IPS-NIHi11 (cell line): ENCODE results near the gene KATNB1.
"Not testable (repeated sequence)": the region's sequence is repeated elsewhere in the genome, so short reads cannot be mapped to it uniquely, and the experiment has no call there.

ENCODE experiments used
- DNase-seq: peaks from one replicate; pipeline ENCODE4 v3.0.0; 2012; ENCODE audit warnings: mixed read lengths, low spot score

The KATNB1 gene

DNA sequence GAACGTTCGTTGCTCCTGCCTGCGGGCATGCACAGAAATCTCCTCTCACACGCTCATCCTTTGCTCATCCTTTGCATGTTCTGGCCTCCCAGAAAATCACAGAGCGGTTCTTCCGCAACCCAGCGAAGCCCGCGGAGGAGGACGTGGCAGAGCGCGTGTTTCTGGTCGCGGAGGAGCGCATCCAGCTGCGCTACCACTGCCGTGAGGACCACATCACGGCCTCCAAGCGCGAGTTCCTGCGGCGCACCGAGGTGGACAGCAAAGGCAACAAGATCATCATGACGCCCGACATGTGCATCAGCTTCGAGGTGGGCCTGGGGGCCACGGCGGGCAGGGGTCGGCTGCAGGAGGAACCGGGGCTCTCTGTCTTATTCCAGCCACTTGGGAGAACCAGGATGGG is 9.6 kb upstream of the KATNB1 start:
- no peak for DNase-seq

DNA sequence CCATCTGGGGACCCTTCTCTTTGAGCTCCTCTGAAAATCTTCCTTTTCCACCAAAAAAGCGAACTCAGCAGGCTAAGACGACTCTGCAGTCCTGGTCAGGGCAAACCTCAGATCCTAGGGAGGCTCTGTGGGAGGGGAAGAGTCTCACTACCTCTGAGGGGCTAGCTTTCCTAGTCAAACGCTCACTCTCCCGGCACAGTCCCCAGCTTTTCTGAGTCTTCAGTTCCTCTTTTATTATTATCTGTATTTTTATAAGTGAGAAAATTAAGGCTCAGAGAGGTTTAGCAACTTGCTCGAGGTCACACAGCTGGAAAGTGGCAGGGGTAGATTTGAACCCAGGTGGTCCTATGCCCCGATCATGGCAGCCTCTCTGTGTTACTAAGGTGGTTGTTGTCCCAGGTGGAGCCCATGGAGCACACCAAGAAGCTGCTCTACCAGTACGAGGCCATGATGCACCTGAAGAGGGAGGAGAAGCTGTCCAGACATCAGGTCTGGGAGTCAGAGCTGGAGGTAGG is 9.1 kb upstream of the KATNB1 start:
- no peak for DNase-seq

DNA sequence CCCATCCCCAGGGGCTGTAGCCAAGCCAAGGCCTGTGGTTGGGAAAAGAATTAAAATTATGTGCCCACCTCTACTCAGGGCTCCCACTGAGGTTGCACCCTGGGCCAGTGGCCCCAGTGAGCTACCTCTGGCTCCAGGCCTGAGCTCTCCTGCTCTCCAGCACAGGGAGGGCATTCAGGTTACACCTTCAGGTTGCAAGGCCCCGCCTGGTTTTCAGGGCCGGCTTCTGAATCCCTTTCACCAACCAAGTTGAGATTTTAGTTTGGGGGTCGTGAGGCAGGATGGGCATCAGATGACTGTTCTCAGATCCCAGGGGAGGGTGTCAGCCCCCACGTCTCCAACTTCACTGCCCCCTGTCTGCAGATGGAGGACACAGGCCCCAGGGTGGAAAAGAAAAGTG is 8.0 kb upstream of the KATNB1 start:
- DNase-seq, result no peak

DNA sequence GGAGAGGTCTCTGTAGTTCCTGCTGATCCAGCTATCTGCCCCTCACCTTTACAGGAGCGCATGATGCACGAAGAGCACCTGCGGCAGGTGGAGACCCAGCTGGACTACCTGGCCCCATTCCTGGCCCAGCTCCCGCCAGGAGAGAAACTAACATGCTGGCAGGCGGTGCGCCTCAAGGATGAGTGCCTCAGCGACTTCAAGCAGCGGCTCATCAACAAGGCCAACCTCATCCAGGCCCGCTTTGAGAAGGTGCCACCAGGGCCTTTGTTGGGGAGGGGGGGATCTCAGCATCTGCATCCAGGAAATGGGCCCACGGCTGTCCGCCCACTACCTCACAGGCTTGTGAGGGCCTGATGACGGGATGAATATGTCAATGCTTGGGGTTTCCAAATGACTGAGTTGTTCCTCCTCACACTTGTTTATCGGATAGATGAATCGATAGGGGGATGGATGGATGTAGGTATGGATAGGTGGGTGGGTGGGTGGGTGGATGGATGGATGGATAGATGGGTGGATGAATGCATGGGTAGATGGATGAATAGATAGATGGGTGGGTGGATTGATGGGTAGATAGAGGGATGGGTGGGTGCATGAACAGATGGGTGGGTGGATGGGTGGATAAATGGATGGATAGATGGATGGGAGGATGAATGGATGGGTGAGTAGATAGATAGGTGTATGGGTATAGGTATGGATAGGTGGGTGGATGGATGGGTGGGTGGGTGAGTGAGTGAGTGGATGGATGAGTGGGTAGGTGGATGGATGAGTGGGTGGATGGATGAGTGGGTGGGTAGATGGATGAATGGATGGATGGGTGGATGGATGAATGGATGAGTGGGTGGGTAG is 7.0 kb upstream of the KATNB1 start:
- DNase-seq, result no peak

DNA sequence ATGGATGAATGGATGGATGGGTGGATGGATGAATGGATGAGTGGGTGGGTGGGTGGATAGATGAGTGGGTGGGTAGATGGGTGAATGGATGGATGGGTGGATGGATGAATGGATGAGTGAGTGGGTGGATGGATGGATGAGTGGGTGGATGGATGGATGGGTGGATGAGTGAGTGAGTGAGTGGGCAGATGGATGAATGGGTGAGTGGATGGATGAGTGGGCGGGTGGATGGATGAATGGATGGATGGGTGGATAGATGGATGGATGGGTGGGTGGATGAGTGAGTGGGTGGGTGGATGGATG is 6.4 kb upstream of the KATNB1 start:
- DNase-seq, result no peak

DNA sequence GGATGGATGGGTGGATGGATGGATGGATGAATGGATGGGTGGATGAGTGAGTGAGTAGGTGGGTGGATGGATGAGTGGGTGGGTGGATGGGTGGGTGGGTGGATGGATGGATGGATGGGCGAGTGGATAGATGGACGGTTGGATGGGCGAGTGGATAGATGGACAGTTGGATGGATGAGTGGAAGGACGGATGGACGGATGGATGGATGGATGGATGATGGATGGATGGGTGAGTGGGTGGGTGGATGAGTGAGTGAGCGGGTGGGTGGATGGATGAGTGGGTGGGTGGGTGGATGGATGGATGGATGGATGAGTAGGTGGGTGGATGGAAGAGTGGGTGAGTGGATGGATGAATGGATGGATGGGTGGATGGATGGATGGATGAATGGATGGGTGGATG is 5.7 kb upstream of the KATNB1 start:
- not testable (repeated sequence) for DNase-seq

DNA sequence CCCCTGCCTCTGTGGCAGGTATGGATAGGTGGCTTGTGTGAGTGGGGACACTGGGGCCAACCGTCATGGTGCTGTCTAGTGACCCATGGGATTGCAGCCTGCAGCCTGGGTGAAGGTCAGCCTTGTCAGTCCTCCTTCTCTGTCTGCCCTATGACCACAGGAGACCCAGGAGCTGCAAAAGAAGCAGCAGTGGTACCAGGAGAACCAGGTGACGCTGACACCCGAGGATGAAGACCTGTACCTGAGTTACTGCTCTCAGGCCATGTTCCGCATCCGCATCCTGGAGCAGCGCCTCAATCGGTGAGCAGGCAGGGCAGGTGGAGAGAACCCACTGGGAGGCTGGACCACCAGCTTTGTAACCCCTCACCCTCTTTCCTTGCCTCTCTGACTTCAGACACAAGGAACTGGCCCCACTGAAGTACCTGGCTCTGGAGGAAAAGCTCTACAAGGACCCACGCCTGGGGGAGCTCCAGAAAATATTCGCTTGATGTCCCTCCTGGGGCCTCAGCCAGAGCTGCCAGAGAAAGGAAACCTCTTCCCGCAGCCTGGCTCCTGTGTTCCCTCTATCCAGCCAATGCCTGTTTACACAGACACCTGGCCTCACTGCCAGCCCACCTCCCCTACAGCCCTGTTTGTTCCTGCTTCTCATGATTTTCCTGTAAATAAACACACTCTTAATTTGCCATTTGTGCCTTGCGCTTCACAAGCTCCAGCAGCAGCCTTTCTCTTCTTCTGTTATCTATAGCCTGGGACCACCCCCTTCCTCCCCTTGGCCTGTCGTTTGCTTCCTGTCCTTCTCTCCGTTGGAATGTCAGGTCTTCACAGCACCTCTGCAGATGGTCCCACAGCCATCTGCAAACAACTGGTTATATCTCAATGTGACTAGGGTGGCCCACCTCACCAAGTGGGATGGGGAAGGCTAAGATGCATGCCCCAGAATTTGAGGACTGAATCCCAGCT is 4.5 kb upstream of the KATNB1 start:
- DNase-seq, result no peak

DNA sequence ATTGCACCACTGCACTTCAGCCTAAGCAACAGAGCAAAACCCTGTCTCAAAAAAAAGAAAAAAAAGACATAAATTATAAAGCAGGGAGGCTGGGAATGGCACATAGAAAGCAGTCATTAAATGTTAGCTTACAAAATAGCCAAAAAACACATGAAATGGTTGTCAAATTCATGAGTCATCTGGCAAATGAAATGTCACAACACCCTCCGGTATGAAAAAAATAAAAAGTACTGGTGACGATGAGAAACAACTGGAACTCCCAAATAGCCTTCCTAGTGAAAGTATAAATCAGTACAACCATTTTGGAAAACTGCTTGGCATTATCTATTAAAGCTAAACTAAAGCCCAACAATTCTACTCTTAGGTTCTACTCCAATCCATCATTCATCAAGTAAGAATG is 3.5 kb upstream of the KATNB1 start:
- DNase-seq, result no peak

DNA sequence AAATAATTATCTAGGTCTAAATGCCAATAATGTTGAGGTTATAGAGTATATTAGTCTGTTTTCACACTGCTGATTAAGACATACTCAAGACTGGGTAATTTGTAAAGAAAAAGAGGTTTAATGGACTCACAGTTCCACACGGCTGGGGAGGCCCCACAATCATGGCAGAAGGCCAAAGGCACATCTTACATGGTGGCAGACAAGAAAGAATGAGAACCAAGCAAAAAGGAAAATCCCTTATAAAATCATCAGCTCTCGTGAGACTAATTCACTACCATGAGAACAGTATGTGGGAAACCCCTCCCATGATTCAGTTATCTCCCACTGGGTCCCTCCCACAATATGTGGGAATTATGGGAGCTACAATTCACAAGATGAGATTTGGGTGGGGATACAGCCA is 2.9 kb upstream of the KATNB1 start:
- DNase-seq, result no peak

DNA sequence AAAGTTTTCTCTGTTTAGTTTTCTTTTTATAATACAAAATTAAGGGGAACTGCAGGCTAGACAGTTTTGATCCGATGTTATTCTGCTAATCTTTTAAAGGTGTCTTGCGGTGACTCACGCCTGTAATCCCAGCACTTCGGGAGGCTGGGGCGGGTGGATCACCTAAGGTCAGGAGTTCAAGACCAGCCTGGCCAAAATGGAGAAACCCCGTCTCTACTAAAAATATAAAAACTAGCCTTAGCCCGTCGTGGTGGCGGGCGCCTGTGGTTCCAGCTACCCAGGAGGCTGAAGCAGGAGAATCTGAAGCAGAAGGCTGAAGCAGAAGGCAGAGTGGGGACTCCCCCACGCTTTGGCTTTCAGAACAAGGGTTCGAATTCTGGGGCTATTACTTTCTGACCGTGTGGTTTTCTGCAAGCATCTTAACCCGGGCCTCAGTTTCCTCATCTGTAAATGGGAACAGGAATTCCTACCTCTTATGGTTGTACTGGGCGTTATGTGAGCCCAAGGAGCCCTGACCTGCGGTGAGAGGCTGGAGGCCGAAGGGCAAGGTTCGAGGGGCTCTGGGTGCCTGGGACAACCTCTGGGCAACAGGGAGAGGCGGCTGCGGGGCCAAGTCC is 1.2 kb upstream of the KATNB1 start:
- no peak for DNase-seq

DNA sequence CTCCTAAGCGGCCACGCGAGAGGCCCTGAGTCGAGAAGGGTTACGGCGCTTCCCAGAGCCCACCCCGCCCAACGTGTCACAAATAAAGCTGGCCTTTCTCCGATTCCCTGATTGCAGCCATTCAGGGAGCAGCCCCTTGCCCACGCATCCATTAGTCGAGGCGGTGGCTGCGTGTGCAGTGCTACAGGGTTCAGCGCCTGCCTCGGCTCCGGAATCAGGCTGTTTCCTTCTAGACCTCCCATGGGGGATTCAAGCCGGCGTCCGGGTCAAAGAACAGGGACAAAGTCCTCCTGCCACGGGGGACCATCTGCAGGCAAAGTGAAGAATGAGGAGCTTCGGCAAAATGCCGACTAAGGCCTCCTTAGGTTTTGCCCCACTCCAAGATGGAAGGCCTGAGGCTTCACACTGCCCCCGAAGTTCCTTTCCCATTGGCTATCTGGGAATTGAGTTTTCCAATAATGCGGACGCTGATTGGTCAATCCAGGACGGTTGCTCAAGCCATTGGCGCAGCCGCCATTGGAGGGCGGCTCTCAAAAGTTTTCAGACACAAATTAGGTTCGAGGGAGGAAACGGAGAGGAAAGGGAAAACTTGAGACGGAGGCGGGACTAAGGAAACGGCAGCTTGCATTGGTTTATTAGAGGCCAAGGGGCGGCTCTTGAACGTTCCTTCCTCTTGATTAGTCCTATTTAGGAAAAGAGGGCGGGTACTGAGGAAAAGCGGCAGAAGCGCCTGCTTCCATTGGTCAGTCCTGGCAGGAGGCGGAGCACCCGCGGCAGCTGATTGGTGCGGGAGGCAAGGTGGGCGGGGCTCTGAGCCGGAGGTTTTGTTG is 430 bp upstream of the KATNB1 start:
- peak; percentile 95 for DNase-seq

DNA sequence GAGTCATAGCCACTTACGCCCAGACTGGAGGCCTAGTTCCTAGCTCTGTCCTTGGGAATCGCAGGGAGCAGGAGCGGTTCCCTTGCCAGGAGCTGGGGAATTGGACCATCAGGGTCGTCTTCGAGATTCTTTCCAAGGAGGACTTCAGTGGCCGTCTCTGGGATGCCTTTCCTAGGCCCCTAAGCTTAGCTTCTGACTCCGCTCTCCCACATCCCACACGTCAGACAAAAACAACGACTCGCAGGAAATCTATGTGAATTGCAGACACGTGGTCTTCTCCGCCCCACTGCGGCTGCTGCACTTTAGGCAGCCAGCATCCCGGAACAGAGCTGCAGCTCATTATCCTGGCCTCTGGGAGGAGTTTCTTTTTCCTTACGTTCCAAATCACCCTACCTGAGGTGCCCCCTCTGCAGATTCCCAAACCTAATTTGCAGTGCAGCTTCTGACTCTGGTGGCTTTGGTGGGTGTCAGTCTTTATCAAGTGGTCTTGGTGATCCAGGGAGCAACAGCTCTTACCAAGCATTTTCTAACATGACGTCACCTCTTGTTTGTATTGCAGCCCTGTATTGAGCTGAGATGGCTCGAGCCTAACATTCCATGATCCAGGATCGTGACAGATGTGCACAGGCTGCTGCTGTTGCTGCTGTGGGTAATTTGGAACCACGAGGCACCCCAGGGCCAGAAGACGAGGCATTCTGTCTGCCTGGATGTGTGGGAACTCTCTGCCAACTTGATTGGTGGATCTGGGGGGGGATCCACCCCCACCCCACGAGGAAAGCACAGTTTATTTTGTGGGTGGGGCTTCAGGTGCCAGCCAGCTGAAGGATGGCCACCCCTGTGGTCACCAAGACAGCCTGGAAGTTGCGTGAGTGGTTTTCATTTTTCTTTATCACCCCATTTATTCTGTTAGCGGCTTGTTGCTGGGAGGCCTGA is 1.1 kb downstream of the KATNB1 start:
- DNase-seq, result peak; percentile 60

DNA sequence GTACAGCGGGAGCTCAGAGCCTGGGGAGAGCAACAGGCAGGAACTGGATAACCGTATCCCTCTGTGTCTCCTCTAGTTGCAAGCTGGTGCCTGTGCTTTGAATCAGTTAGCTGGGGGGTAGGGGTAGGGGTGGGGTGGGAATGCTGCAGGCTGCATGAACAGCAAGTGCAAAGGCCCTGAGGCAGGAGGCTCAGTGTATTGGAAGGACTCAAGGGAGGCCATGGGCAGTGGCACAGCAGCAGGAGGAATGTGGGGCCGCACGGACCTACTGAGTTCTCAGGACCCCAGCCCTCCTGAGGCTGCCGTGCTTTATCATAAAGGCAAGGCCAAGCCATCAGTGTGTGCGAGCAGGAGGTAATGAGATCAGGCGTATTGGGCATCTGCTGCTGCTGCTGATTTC is 3.3 kb downstream of the KATNB1 start:
- no peak for DNase-seq

DNA sequence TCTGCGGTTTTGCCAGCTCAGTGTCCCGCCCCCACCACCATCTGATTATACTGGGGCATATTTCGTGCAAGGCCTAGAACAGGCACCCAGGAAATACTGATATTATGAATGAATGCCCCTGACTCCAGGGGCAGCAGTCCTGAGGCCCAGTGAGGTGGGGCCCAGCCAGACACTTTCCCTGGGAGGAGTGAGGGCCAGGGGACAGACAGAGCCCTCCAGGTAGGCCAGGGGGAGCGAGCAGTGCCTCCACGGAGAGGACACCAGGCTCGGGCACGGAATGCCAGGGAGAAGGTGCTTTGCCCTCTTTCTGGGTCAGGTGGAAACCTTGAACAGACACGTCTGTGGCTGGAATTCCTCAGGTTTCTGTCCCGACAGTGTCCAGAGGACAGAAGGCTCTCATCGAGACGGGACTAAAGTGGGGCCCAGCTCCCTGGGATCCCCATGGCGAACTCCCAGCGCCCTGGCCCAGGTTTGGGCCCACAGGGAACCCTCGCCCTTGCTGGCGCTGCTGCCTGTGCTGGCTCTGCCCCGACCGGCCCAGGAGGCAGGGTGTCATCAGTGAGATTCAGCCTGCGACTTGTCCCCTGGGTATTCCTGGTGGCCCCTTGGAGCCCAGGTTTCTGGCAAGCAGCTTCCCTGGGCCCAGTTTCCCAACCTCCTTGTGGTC is 4.3 kb downstream of the KATNB1 start:
- no peak for DNase-seq

DNA sequence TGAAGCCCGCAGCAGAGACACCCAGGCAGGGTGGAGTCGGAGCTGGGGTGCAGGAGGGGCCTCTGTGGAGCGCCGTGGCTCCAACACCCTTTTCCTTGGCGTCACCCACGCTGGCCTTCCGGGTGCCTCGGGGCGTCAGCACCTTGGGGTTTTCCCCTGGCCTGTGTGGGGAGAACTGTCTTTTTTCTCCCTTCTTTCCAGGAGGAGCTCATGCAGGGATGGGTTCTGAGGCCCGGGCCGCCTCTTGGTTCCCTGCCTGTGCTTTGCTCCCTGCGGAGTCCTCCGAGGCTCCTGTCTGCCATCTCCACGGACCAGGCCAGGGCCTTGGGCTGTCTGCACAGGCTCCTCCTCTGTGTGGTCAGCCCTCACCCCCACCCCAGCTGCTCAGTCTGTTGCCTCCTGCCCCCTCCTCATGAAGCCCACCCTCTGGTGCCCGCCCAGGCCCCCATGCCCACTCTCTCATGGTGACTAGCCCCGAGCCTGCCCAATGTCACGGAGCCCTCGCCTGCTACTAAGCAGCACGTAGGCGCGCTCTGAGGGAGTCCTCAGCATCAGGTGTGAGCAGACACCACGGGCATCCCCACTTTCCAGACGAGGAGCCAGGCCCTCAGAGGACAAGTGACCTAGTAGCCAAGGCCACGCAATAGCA is 5.0 kb downstream of the KATNB1 start:
- no peak for DNase-seq

DNA sequence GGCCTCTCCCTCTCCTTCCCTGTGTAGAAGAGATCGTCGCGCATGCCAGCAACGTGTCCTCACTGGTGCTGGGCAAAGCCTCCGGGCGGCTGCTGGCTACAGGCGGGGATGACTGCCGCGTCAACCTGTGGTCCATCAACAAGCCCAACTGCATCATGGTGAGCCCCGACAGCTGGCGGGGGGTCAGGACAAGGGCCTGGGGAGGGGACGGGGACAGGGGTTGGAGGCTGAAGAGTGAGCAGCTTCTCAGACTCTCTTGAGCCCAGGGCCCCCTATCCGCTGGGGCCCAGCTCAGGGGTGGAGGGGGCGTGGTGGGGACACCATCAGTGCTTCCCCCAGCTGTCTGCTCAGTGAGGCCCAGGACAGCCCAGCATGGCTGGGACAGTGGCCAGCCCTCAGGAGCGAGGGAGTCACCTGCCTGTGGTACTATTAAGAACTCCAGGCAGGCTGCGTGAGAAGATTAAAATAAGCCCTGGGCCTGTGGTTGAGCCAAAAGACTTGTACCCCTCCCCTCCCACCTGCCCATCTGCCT is 6.2 kb downstream of the KATNB1 start:
- no peak for DNase-seq

DNA sequence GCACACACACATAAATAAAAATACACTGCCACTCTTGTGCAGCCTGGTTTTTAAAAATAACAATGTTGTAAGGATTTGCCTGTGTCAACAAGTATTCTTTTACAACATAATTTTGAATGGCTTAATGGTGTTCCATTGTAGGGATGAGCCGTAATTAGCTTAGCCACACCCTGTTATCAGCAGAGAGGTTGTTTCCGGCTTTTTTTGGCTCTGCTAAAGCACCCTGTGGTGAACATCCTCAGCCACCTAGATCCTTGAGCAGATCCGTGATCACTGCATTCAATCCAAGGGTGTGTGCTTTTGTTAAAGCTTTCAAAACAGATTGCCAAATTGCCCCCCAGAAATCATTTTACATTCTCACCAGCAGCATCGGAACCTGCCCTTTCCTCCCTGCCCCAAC is 7.0 kb downstream of the KATNB1 start:
- no peak for DNase-seq

DNA sequence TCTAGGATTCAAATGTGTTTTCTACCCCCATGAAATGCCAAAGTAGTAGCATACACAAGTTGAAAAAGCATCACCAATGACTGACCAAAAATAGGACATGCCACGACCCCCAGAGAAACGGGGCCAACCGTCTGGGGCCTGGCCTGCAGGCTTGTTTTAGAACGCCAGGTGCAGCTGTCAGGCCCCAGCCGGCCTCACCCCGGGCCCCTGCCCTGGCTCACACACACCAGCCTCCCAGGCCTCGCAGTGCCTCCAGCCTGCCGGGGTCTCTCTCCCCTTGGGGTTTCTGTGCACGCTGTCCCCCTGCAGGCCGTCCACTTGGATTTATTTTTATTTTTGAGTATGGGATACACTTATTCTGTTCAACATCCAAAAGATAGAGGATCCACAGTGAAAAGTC is 7.9 kb downstream of the KATNB1 start:
- DNase-seq, result no peak
